HepG2 (cell line): ENCODE measurements around the gene FZD4. TPM values are rescaled to one million over a fixed set of nuclear protein-coding genes. Genes with fewer than 3 reads are reported as not detected.

Source experiments
- ATF2 ChIP-seq: sonication (generic); formaldehyde crosslinking; IDR thresholded peaks from 2 replicates; pipeline ENCODE4 v1.4.0; 2020; ENCODE audit warnings: missing genetic modification reagents
- ATF3 ChIP-seq: sonication (generic); formaldehyde crosslinking; IDR thresholded peaks from 2 replicates; pipeline ENCODE4 v1.4.0; 2020; ENCODE audit warnings: missing genetic modification reagents
- BRCA1 ChIP-seq: sonication (generic); formaldehyde crosslinking; IDR thresholded peaks from 2 replicates; pipeline ENCODE4 v1.4.0; 2020; ENCODE audit warnings: missing genetic modification reagents
- CHD4 ChIP-seq: fragments of 200-600 bp; sonication (generic); IDR thresholded peaks from 2 replicates; pipeline ENCODE4 v1.7.0; 2017; ENCODE audit warnings: mild to moderate bottlenecking, low read length, borderline replicate concordance
- FOXP4 ChIP-seq: sonication (generic); formaldehyde crosslinking; IDR thresholded peaks from 2 replicates; pipeline ENCODE4 v1.4.0; 2020; ENCODE audit warnings: missing genetic modification reagents
- GATA4 ChIP-seq: sonication (generic); IDR thresholded peaks from 2 replicates; pipeline ENCODE4 v1.6.1; 2016; ENCODE audit warnings: antibody characterized with exemption, low read depth, borderline replicate concordance
- GFI1 ChIP-seq: sonication (generic); formaldehyde crosslinking; IDR thresholded peaks from 2 replicates; pipeline ENCODE4 v1.5.0; 2020; ENCODE audit warnings: missing genetic modification reagents, mild to moderate bottlenecking, borderline replicate concordance
- HMG20A ChIP-seq: IDR thresholded peaks from 2 replicates; pipeline ENCODE4 v1.6.1; 2016; ENCODE audit warnings: borderline replicate concordance
- HMGXB4 ChIP-seq, 2 experiments: sonication (generic) in 1 of 2; formaldehyde crosslinking in 1 of 2; IDR thresholded peaks; 2 replicates each; pipeline versions ENCODE4 v1.4.0 to v1.6.1; 2018 to 2020; ENCODE audit warnings: missing genetic modification reagents in 2 of 2, borderline replicate concordance in 1 of 2, low read depth in 1 of 2, mild to moderate bottlenecking in 1 of 2, missing biosample characterization in 1 of 2
- ISL2 ChIP-seq: sonication (generic); formaldehyde crosslinking; IDR thresholded peaks from 2 replicates; pipeline ENCODE4 v1.5.0; 2020; ENCODE audit warnings: missing genetic modification reagents
- KLF11 ChIP-seq: IDR thresholded peaks from 2 replicates; pipeline ENCODE4 v1.6.1; 2016; ENCODE audit warnings: missing compliant biosample characterization
- SIX4 ChIP-seq: sonication (generic); formaldehyde crosslinking; IDR thresholded peaks from 2 replicates; pipeline ENCODE4 v1.4.0; 2020; ENCODE audit warnings: missing genetic modification reagents
- SMARCC2 ChIP-seq: fragments of 450-650 bp; IDR thresholded peaks from 2 replicates; pipeline ENCODE4 v1.6.1; 2017; ENCODE audit warnings: antibody characterized with exemption, mild to moderate bottlenecking
- SP140L ChIP-seq: sonication (generic); formaldehyde crosslinking; IDR thresholded peaks from 2 replicates; pipeline ENCODE4 v1.4.0; 2020; ENCODE audit warnings: missing genetic modification reagents, borderline replicate concordance
- TEAD2 ChIP-seq: sonication (generic); formaldehyde crosslinking; IDR thresholded peaks from 2 replicates; pipeline ENCODE4 v1.9.0; 2021; ENCODE audit warnings: missing genetic modification reagents
- ZNF547 ChIP-seq: sonication (generic); formaldehyde crosslinking; IDR thresholded peaks from 2 replicates; pipeline ENCODE4 v1.5.1; 2020; ENCODE audit warnings: mild to moderate bottlenecking, missing genetic modification reagents
- ZNF576 ChIP-seq: sonication (generic); formaldehyde crosslinking; IDR thresholded peaks from 2 replicates; pipeline ENCODE4 v1.4.0; 2020; ENCODE audit warnings: mild to moderate bottlenecking, missing genetic modification reagents
- ZNF609 ChIP-seq: sonication (generic); formaldehyde crosslinking; IDR thresholded peaks from 2 replicates; pipeline ENCODE4 v1.4.0; 2020; ENCODE audit warnings: mild to moderate bottlenecking, missing genetic modification reagents, borderline replicate concordance
- polyA plus RNA-seq, 8 experiments: library from polyadenylated mRNA; depleted of rRNA in 3 of 8; stranded (reverse) in 7 of 8; unstranded in 1 of 8; fragments of >200 nt; fragmentation: Illumina TruSeq in 4 of 8; extraction: Trizol in 4 of 8; gene quantifications; 2 replicates each; pipeline versions ENCODE4 v1.2.1 to v1.2.3, GENCODE V29; 2011 to 2016; ENCODE audit warnings: low read depth in 4 of 8, missing spikeins in 1 of 8, mixed read lengths in 1 of 8; ENCODE audit not compliant: insufficient read depth in 1 of 8
- total RNA-seq, 5 experiments: library from RNA; depleted of rRNA; stranded (reverse); fragments of >200 nt; fragmentation: Illumina TruSeq; extraction: Trizol; gene quantifications; 2 replicates each; pipeline ENCODE4 v1.2.3, GENCODE V29; 2016; ENCODE audit warnings: low read depth in 1 of 5

FZD4 gene
- total and polyA plus RNA-seq, 2 of the 13 experiments (the other 11 are each of a cell fraction or from before 2014, with no cell fraction given), result 46.5 to 70.4 TPM

- TF ChIP-seq HMG20A (peak; percentile 95), ZNF547 (CRISPR knock-in tag) (no peak), ZNF576 (CRISPR knock-in tag) (no peak), HMGXB4 (CRISPR knock-in tag; IDR thresholded peaks at IDR 0.05; ENCODE audit: borderline replicate concordance in 1 of 2, low read depth in 1 of 2) (peak in 1 of 2 experiments; percentile 18; a peak in 1 of 4 replicates), ATF2 (peak; percentile 95), SIX4 (CRISPR knock-in tag) (peak; percentile 38; the same call in 1 of the 2 replicates), BRCA1 (CRISPR knock-in tag) (no peak), SP140L (CRISPR knock-in tag) (peak; percentile 84; the same call in 1 of the 2 replicates), CHD4 (peak; percentile 76; the same call in 1 of the 2 replicates), ZNF609 (CRISPR knock-in tag) (peak; percentile 96; the same call in 1 of the 2 replicates), GATA4 (peak; percentile 54; the same call in 1 of the 2 replicates), FOXP4 (CRISPR knock-in tag) (peak; percentile 95), KLF11 (CRISPR knock-in tag) (no peak), ATF3 (CRISPR knock-in tag) (peak; percentile 83), GFI1 (CRISPR knock-in tag) (peak; percentile 93), SMARCC2 (peak; percentile 59; the same call in 1 of the 2 replicates), TEAD2 (no peak), ISL2 (CRISPR knock-in tag) (peak; percentile 94)
These were observed 13.9 kb downstream of the FZD4 start (continued) for GRCh38 chr11:86941077-86941870.
